ENCODE data around the gene SNX33. TPM values are rescaled to one million over a fixed set of nuclear protein-coding genes. Genes with fewer than 3 reads are reported as not detected.
"Not testable (repeated sequence)": the region's sequence is repeated elsewhere in the genome, so short reads cannot be mapped to it uniquely, and the experiment has no call there.

Gene SNX33
- total and polyA plus RNA-seq, 7 experiments from 2014 or later: 0.13 to 3.4 (median 1.3) TPM

DNA sequence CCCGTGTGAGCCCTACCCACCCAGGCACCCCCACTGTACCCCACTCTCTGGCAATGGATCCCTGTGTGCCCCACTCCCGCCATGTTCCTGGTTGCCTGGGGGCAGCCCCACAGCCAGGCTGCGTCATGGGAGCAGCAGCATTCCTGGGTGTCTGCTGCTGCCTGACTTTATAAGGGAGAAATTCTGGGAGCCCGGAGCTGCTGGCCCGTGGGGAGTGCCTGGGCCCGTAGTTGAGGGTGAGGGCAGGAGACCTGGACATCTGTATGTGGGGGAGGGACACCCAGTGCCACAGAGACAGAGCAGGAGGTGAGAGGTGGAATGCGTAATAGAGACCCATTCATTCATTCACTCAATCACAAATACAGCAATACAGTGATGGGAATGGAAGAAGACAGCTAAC, 49.8 kb downstream of the SNX33 start:
- Mint-ChIP-seq H3K4me1 (peaks cover 8 to 17% (median 13%) of the 10 kb centered on the region in 7 donors), H3K4me3 (no peak overlapping the region), H3K27ac (no peak overlapping the region), H3K9me3 (peaks cover 0 to 1% (median 0%) of the 10 kb centered on the region in 11 donors), H3K36me3 (no peaks in the 10 kb centered on the region), H3K27me3 (peaks cover 1 to 12% (median 3%) of the 10 kb centered on the region in 5 donors)
- Histone ChIP-seq H3K27me3 (ENCODE audit: control insufficient read depth in 2 of 2, insufficient read depth in 2 of 2, low read length in 2 of 2) (no peaks in the 10 kb centered on the region), H3K4me1 (ENCODE audit: control insufficient read depth in 2 of 2, insufficient read depth in 2 of 2, low read length in 2 of 2) (no peaks in the 10 kb centered on the region), H3K4me3 (ENCODE audit: low read length) (no peak overlapping the region), H3K27ac (ENCODE audit: low read depth, low read length) (no peak overlapping the region), H3K9me3 (ENCODE audit: control insufficient read depth in 2 of 3, low read length in 3 of 3) (no peaks in the 10 kb centered on the region), H3K36me3 (ENCODE audit: control insufficient read depth in 2 of 3, insufficient read depth in 3 of 3, low read length in 3 of 3) (no peaks in the 10 kb centered on the region)
- ChIA-PET POLR2A (no interaction called here), CTCF (no interaction called here)
- intact Hi-C loops (cut with micrococcal nuclease): no loop called here
- DNase-seq (no peak), ATAC-seq (no peak)

DNA sequence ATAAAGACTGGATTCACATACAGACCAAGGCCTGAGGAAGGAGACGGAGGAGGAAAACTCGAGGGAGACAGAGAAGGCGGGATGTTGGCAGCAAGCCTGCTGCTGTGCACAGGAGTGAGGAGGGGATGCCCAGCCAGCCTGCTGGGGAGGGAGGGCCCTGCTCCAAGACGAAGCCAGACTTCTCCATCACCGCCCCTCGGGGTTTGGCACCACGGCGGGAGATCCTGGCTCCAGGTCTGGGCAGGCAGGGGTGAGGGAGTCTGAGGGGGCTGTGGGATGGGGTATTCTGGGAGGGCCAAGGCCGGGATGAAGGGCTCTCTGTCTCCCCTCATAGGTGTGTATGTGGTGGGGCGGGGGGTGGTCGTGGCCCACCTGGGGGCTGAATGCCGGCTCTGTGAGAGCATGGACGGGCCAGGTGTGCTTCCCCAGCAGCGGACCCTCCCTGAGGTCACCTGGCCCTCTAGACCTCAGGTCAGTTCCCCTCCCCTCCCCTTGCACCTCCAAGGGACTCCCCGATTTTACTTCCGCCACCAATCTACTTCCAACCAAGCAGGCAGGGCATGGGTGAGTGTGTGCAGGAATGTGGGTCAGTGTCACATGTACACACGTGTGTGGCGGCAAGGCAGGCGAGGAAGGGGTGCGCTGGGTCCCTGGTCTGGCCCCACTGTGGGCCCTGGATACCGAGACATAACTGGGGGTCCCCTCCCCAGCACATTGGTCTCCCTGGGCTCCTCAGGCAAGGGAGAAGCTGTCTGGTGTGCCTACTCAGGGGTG, 50.4 kb downstream of the SNX33 start:
- POLR2A ChIA-PET; H3K4me1 ChIP-seq (ENCODE audit: control insufficient read depth in 2 of 2, insufficient read depth in 2 of 2, low read length in 2 of 2); H3K27me3 Mint-ChIP-seq; H3K27ac ChIP-seq (ENCODE audit: low read depth, low read length); intact Hi-C loops (cut with micrococcal nuclease); H3K27me3 ChIP-seq (ENCODE audit: control insufficient read depth in 2 of 2, insufficient read depth in 2 of 2, low read length in 2 of 2); CTCF ChIA-PET; H3K9me3 Mint-ChIP-seq; H3K36me3 Mint-ChIP-seq; H3K36me3 ChIP-seq (ENCODE audit: control insufficient read depth in 2 of 3, insufficient read depth in 3 of 3, low read length in 3 of 3); H3K9me3 ChIP-seq (ENCODE audit: control insufficient read depth in 2 of 3, low read length in 3 of 3); ATAC-seq; H3K27ac Mint-ChIP-seq; H3K4me3 ChIP-seq (ENCODE audit: low read length); H3K4me3 Mint-ChIP-seq; DNase-seq: not testable (repeated sequence)
- H3K4me1 Mint-ChIP-seq: peaks cover 8 to 15% (median 11%) of the 10 kb centered on the region in 7 donors

DNA sequence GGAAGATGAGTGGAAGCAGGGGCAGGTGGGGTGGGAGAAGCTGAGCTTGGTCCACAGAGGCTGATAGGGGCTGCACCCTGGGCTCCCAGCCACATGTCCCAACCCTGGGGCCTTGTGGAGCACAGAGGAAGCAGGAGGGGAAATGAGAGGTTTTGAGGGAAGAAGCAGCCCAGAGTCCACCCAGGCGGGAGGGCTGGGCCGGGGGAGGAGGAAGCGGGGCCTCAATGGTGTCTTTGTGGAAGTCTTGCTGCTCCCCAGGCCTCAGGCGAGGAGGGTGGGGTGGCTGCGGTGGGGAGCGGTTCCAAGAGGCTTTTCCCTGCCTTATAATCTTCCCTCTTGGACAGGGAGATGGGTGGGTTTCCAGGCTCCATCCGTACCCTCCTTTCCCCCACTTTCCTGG, 51.8 kb downstream of the SNX33 start:
- H3K27me3 ChIP-seq (ENCODE audit: control insufficient read depth in 2 of 2, insufficient read depth in 2 of 2, low read length in 2 of 2); H3K36me3 Mint-ChIP-seq; H3K27ac ChIP-seq (ENCODE audit: low read depth, low read length); H3K9me3 ChIP-seq (ENCODE audit: control insufficient read depth in 2 of 3, low read length in 3 of 3); ATAC-seq; H3K27ac Mint-ChIP-seq; CTCF ChIA-PET; H3K9me3 Mint-ChIP-seq; POLR2A ChIA-PET; H3K4me1 ChIP-seq (ENCODE audit: control insufficient read depth in 2 of 2, insufficient read depth in 2 of 2, low read length in 2 of 2); intact Hi-C loops (cut with micrococcal nuclease); H3K27me3 Mint-ChIP-seq; H3K36me3 ChIP-seq (ENCODE audit: control insufficient read depth in 2 of 3, insufficient read depth in 3 of 3, low read length in 3 of 3); H3K4me3 ChIP-seq (ENCODE audit: low read length); H3K4me3 Mint-ChIP-seq; DNase-seq: not testable (repeated sequence)
- H3K4me1 Mint-ChIP-seq: peaks cover 8 to 15% (median 9%) of the 10 kb centered on the region in 7 donors

DNA sequence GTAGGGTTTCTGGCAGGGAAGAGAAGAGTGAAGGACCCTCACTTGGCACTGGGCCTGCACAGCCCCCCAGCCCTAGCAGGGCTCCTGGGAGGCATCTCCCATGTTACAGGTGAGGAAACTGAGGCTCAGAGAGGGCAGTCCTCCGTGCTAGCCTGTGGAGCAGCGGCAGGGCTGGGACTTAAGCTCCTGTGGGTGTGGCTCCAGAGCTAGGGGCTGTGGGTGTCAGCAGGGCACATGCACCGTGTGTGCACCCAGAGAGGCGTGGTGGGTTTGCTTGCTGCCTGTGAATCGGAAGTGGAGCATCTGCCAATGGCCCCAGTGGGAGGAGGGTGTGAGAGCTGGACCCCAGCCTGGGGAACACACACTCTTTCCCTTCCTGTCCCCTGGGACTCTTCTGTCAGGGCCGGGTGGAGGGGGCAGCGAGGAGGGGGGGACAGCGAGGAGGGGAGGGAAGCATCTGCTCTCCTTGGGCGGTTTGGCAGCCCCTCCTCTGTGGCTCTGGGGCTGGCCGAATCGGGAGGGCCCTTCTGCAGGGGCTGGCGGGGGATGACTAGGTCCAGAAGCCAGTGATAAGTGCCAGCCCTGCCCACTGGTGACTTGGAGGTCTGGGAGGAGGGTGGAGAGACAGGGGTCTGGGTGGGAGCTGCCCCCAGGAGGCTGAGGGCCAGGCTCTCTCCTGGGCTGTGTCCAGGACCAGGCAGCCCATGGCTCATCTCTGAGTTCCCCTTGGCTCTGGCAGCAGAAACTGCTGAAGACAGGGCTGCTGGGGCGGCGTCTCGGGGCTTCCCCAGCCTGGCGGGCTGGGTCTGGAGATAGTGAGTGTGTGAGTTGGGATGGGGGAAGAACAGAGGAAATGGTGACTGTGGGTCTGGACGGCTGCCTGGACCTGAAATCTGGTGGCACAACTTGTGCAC, 52.5 kb downstream of the SNX33 start:
- DNase-seq; H3K9me3 Mint-ChIP-seq; H3K27me3 Mint-ChIP-seq; H3K27me3 ChIP-seq (ENCODE audit: control insufficient read depth in 2 of 2, insufficient read depth in 2 of 2, low read length in 2 of 2); intact Hi-C loops (cut with micrococcal nuclease); H3K4me3 Mint-ChIP-seq; CTCF ChIA-PET; H3K27ac ChIP-seq (ENCODE audit: low read depth, low read length); H3K9me3 ChIP-seq (ENCODE audit: control insufficient read depth in 2 of 3, low read length in 3 of 3); H3K4me1 ChIP-seq (ENCODE audit: control insufficient read depth in 2 of 2, insufficient read depth in 2 of 2, low read length in 2 of 2); H3K36me3 ChIP-seq (ENCODE audit: control insufficient read depth in 2 of 3, insufficient read depth in 3 of 3, low read length in 3 of 3); H3K27ac Mint-ChIP-seq; POLR2A ChIA-PET; H3K4me3 ChIP-seq (ENCODE audit: low read length); H3K36me3 Mint-ChIP-seq: not testable (repeated sequence)
- ATAC-seq: peak; percentile 75
- peaks cover under 1 to 13% (median 2%) of the 10 kb centered on the region in 7 donors for H3K4me1 Mint-ChIP-seq

DNA sequence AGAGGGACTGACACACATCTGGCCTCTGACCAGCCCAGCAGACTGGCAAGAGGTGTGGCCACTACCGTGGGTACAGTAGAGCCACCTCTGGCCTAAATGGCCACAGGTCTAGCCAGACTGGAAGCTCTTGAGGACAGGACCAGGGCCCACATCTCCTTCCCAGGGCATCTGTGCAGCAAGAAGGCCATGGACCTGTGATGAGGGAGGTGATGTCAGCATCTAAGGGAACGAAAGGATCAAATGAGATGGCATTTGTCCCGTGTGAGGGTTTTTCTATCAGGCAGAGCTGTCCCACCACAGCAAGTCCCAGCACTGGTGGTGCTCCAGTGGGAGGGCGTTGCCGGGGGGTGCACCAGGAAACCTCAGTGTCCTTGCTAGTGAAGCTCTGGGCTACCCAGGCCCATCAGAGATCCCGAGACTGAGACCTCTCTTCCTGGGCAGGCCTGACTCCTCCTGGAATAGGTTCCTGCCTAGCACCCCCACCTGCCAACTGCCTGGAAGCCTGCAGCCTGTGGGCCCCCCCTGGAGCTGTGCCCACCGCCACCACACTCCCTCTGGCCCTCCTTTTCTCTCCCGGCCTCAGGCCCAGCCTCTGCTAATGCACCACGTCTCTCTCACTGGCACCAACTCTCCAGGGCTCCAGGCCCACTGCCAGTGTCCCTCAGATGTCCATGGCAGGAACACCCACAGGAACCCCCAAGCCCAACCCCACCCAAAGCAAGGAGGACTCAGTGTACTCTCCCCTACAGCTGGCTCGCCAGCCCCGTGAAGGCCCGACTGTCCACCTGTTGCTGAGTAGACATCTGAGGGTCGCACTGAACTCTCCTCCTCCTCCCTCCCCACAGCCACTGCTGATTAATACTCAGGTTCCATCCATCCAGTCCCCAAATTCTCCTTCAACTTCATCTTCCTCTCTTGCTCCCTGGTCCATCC, 53.6 kb downstream of the SNX33 start:
- H3K9me3 Mint-ChIP-seq; H3K4me1 ChIP-seq (ENCODE audit: control insufficient read depth in 2 of 2, insufficient read depth in 2 of 2, low read length in 2 of 2); H3K36me3 Mint-ChIP-seq; H3K36me3 ChIP-seq (ENCODE audit: control insufficient read depth in 2 of 3, insufficient read depth in 3 of 3, low read length in 3 of 3); H3K27ac ChIP-seq (ENCODE audit: low read depth, low read length); H3K9me3 ChIP-seq (ENCODE audit: control insufficient read depth in 2 of 3, low read length in 3 of 3); H3K27me3 ChIP-seq (ENCODE audit: control insufficient read depth in 2 of 2, insufficient read depth in 2 of 2, low read length in 2 of 2); H3K4me3 Mint-ChIP-seq; CTCF ChIA-PET; H3K4me3 ChIP-seq (ENCODE audit: low read length); DNase-seq; intact Hi-C loops (cut with micrococcal nuclease); H3K4me1 Mint-ChIP-seq; POLR2A ChIA-PET; ATAC-seq; H3K27me3 Mint-ChIP-seq; H3K27ac Mint-ChIP-seq: not testable (repeated sequence)

DNA sequence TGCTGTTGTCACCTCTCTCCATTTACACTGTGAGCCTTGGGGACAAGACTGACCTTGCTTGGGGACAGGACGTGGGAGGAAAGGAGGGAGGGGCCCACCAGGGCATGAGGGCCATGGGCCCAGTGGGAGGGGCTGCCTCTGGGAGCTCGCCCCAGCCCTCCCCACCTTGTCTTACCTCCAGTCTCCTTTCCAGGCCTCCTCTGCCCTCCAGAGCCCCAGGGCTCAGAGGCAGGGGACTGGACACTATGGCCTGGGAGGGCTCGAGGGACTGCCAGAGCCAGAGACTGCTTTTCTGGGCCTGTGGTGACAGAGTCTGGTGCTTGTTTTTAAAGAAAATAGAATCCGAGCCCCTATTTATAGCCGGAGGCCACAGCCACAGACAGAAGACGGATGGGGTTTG, 54.7 kb downstream of the SNX33 start:
- Mint-ChIP-seq H3K4me1 (peaks cover 0 to 5% (median 0%) of the 10 kb centered on the region in 7 donors), H3K36me3 (no peaks in the 10 kb centered on the region), H3K27me3 (no peaks in the 10 kb centered on the region), H3K4me3 (no peak overlapping the region), H3K27ac (no peak overlapping the region), H3K9me3 (no peaks in the 10 kb centered on the region)
- no peak overlapping the region for H3K4me3 ChIP-seq (ENCODE audit: low read length)
- H3K4me1 ChIP-seq (ENCODE audit: control insufficient read depth in 2 of 2, insufficient read depth in 2 of 2, low read length in 2 of 2): no peaks in the 10 kb centered on the region
- no peak for ATAC-seq
- CTCF ChIA-PET: no interaction called here
- H3K27ac ChIP-seq (ENCODE audit: low read depth, low read length): no peak overlapping the region
- POLR2A ChIA-PET: no interaction called here
- no peaks in the 10 kb centered on the region for H3K9me3 ChIP-seq (ENCODE audit: control insufficient read depth in 2 of 3, low read length in 3 of 3)
- intact Hi-C loops (cut with micrococcal nuclease): no loop called here
- H3K27me3 ChIP-seq (ENCODE audit: control insufficient read depth in 2 of 2, insufficient read depth in 2 of 2, low read length in 2 of 2): no peaks in the 10 kb centered on the region
- DNase-seq: no peak
- H3K36me3 ChIP-seq (ENCODE audit: control insufficient read depth in 2 of 3, insufficient read depth in 3 of 3, low read length in 3 of 3): no peaks in the 10 kb centered on the region
